WTC11 (cell line): ENCODE measurements around the gene ZCCHC4. TPM values are rescaled to one million over a fixed set of nuclear protein-coding genes. Genes with fewer than 3 reads are reported as not detected.

Experiments used
- ATAC-seq: fragments of 200-7000 bp; cut with Tn5 transposase; 2 replicates; pipeline ENCODE4 v1.10.0; 2021; ENCODE audit warnings: mild to moderate bottlenecking, moderate library complexity
- CTCF ChIA-PET: fragments of 300-600 bp; sonication (Branson Sonifier 250); formaldehyde crosslinking; loops from one replicate; lab custom pipeline; 2021; ENCODE audit warnings: antibody characterized with exemption; lab: Charles Lee
- POLR2A ChIA-PET: fragments of 350-600 bp; sonication (Branson Sonifier 250); formaldehyde crosslinking; loops from one replicate; lab custom pipeline; 2021; ENCODE audit warnings: antibody characterized with exemption; lab: Charles Lee
- DNase-seq: peaks from one replicate; pipeline ENCODE4 v3.0.0; 2021; ENCODE audit warnings: low spot score
- H3K27ac Mint-ChIP-seq: 2 replicates; pipeline ENCODE4 v1.8.0; 2021; ENCODE audit warnings: mixed read lengths
- H3K27me3 Mint-ChIP-seq: 2 replicates; pipeline ENCODE4 v1.8.0; 2021; ENCODE audit warnings: low read depth, mild to moderate bottlenecking, moderate library complexity, mixed read lengths
- H3K36me3 Mint-ChIP-seq: 2 replicates; pipeline ENCODE4 v1.8.0; 2021; ENCODE audit warnings: mixed read lengths
- H3K4me1 Mint-ChIP-seq: 2 replicates; pipeline ENCODE4 v1.8.0; 2022; ENCODE audit warnings: mixed read lengths
- H3K4me3 Mint-ChIP-seq: 2 replicates; pipeline ENCODE4 v1.8.0; 2021; ENCODE audit warnings: mild to moderate bottlenecking, moderate library complexity, mixed read lengths
- H3K9me3 Mint-ChIP-seq: 2 replicates; pipeline ENCODE4 v1.8.0; 2021; ENCODE audit warnings: mixed read lengths
- E2F5 ChIP-seq: sonication (generic); formaldehyde crosslinking; IDR thresholded peaks from 2 replicates; pipeline ENCODE4 v1.8.1; 2022; ENCODE audit warnings: mild to moderate bottlenecking, moderate library complexity, missing genetic modification reagents
- GABPB1 ChIP-seq: sonication (generic); formaldehyde crosslinking; IDR thresholded peaks from 2 replicates; pipeline ENCODE4 v1.8.1; 2023; ENCODE audit warnings: mild to moderate bottlenecking, missing genetic modification reagents
- HMGA2 ChIP-seq: fragments of 250-450 bp; sonication (Bioruptor Pico); IDR thresholded peaks from 2 replicates; pipeline ENCODE4 v1.4.0; 2021; ENCODE audit warnings: mild to moderate bottlenecking, moderate library complexity
- MAX ChIP-seq: sonication (generic); formaldehyde crosslinking; IDR thresholded peaks from 2 replicates; pipeline ENCODE4 v1.8.0; 2022; ENCODE audit warnings: mild to moderate bottlenecking, missing genetic modification reagents
- MLX ChIP-seq: sonication (generic); formaldehyde crosslinking; IDR thresholded peaks from 2 replicates; pipeline ENCODE4 v1.8.1; 2023; ENCODE audit warnings: mild to moderate bottlenecking, missing genetic modification reagents, moderate library complexity
- NFATC4 ChIP-seq: fragments of 250-450 bp; sonication (Bioruptor Pico); IDR thresholded peaks from 2 replicates; pipeline ENCODE4 v1.9.0; 2021; ENCODE audit warnings: mild to moderate bottlenecking
- PRRX2 ChIP-seq: fragments of 250-450 bp; sonication (Bioruptor Pico); IDR thresholded peaks from 2 replicates; pipeline ENCODE4 v1.8.0; 2021; ENCODE audit warnings: mild to moderate bottlenecking
- TCF7 ChIP-seq: sonication (generic); formaldehyde crosslinking; IDR thresholded peaks from 2 replicates; pipeline ENCODE4 v1.8.0; 2022; ENCODE audit warnings: mild to moderate bottlenecking, low read depth, missing genetic modification reagents, moderate library complexity
- TEAD1 ChIP-seq: sonication (generic); formaldehyde crosslinking; IDR thresholded peaks from 2 replicates; pipeline ENCODE4 v1.8.0; 2022; ENCODE audit warnings: mild to moderate bottlenecking, missing genetic modification reagents
- ZBTB43 ChIP-seq: sonication (generic); formaldehyde crosslinking; IDR thresholded peaks from 2 replicates; pipeline ENCODE4 v1.8.1; 2023; ENCODE audit warnings: mild to moderate bottlenecking, missing genetic modification reagents
- ZNF281 ChIP-seq: sonication (generic); formaldehyde crosslinking; IDR thresholded peaks from 2 replicates; pipeline ENCODE4 v1.8.0; 2023; ENCODE audit warnings: mild to moderate bottlenecking, missing genetic modification reagents
- total RNA-seq: library from RNA; stranded (reverse); gene quantifications from 3 replicates; pipeline ENCODE4 v1.2.3, GENCODE V29; 2021
- TF ChIP-seq, protein P1 (sequence below): sonication (generic); formaldehyde crosslinking; IDR thresholded peaks from 2 replicates; pipeline ENCODE4 v1.8.1; 2022; ENCODE audit warnings: mild to moderate bottlenecking, missing genetic modification reagents, moderate library complexity, borderline replicate concordance
- TF ChIP-seq, protein P2 (sequence below): fragments of 250-450 bp; sonication (Bioruptor Pico); IDR thresholded peaks from 2 replicates; pipeline ENCODE4 v2.1.2; 2022; ENCODE audit warnings: mild to moderate bottlenecking, moderate library complexity
- TF ChIP-seq, protein P3 (sequence below): fragments of 250-450 bp; sonication (Bioruptor Pico); IDR thresholded peaks from 2 replicates; pipeline ENCODE4 v1.9.0; 2021; ENCODE audit warnings: mild to moderate bottlenecking
- TF ChIP-seq, protein P4 (sequence below): sonication (generic); formaldehyde crosslinking; IDR thresholded peaks from 2 replicates; pipeline ENCODE4 v1.8.1; 2023; ENCODE audit warnings: mild to moderate bottlenecking, missing genetic modification reagents, borderline replicate concordance
- TF ChIP-seq, protein P5 (sequence below): fragments of 250-450 bp; sonication (Bioruptor Pico); IDR thresholded peaks from 2 replicates; pipeline ENCODE4 v1.9.0; 2021; ENCODE audit warnings: mild to moderate bottlenecking, borderline replicate concordance

ZCCHC4 gene
- total RNA-seq, 1 experiment from 2014 or later: 13.6 TPM

- DNase-seq (no peak), ATAC-seq (peak; percentile 61)
- ChIA-PET CTCF (no interaction called here), POLR2A (no interaction called here)
- H3K9me3 Mint-ChIP-seq: no peaks in the 10 kb centered on the region
- peaks cover under 1% of the 10 kb centered on the region for H3K36me3 Mint-ChIP-seq
- peaks cover 21% of the 10 kb centered on the region for H3K4me1 Mint-ChIP-seq
- H3K27ac Mint-ChIP-seq: no peak overlapping the region
- H3K27me3 Mint-ChIP-seq: no peaks in the 10 kb centered on the region
- H3K4me3 Mint-ChIP-seq: no peak overlapping the region
- TF ChIP-seq NFATC4 (CRISPR knock-in tag) (no peak), ZNF281 (CRISPR knock-in tag) (no peak), ZBTB43 (CRISPR knock-in tag) (no peak), MAX (CRISPR knock-in tag) (no peak), E2F5 (CRISPR knock-in tag) (no peak), MLX (no peak), PRRX2 (CRISPR knock-in tag) (no peak), TCF7 (CRISPR knock-in tag) (no peak), TEAD1 (CRISPR knock-in tag) (no peak), HMGA2 (no peak), GABPB1 (no peak)
- TF ChIP-seq, protein P1, sequence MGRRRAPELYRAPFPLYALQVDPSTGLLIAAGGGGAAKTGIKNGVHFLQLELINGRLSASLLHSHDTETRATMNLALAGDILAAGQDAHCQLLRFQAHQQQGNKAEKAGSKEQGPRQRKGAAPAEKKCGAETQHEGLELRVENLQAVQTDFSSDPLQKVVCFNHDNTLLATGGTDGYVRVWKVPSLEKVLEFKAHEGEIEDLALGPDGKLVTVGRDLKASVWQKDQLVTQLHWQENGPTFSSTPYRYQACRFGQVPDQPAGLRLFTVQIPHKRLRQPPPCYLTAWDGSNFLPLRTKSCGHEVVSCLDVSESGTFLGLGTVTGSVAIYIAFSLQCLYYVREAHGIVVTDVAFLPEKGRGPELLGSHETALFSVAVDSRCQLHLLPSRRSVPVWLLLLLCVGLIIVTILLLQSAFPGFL (CRISPR knock-in tag): no peak
- TF ChIP-seq, protein P2, sequence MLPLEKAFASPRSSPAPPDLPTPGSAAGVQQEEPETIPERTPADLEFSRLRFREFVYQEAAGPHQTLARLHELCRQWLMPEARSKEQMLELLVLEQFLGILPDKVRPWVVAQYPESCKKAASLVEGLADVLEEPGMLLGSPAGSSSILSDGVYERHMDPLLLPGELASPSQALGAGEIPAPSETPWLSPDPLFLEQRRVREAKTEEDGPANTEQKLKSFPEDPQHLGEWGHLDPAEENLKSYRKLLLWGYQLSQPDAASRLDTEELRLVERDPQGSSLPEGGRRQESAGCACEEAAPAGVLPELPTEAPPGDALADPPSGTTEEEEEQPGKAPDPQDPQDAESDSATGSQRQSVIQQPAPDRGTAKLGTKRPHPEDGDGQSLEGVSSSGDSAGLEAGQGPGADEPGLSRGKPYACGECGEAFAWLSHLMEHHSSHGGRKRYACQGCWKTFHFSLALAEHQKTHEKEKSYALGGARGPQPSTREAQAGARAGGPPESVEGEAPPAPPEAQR (CRISPR knock-in tag): no peak
- TF ChIP-seq, protein P3, sequence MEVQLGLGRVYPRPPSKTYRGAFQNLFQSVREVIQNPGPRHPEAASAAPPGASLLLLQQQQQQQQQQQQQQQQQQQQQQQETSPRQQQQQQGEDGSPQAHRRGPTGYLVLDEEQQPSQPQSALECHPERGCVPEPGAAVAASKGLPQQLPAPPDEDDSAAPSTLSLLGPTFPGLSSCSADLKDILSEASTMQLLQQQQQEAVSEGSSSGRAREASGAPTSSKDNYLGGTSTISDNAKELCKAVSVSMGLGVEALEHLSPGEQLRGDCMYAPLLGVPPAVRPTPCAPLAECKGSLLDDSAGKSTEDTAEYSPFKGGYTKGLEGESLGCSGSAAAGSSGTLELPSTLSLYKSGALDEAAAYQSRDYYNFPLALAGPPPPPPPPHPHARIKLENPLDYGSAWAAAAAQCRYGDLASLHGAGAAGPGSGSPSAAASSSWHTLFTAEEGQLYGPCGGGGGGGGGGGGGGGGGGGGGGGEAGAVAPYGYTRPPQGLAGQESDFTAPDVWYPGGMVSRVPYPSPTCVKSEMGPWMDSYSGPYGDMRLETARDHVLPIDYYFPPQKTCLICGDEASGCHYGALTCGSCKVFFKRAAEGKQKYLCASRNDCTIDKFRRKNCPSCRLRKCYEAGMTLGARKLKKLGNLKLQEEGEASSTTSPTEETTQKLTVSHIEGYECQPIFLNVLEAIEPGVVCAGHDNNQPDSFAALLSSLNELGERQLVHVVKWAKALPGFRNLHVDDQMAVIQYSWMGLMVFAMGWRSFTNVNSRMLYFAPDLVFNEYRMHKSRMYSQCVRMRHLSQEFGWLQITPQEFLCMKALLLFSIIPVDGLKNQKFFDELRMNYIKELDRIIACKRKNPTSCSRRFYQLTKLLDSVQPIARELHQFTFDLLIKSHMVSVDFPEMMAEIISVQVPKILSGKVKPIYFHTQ (CRISPR knock-in tag): no peak
- TF ChIP-seq, protein P4, sequence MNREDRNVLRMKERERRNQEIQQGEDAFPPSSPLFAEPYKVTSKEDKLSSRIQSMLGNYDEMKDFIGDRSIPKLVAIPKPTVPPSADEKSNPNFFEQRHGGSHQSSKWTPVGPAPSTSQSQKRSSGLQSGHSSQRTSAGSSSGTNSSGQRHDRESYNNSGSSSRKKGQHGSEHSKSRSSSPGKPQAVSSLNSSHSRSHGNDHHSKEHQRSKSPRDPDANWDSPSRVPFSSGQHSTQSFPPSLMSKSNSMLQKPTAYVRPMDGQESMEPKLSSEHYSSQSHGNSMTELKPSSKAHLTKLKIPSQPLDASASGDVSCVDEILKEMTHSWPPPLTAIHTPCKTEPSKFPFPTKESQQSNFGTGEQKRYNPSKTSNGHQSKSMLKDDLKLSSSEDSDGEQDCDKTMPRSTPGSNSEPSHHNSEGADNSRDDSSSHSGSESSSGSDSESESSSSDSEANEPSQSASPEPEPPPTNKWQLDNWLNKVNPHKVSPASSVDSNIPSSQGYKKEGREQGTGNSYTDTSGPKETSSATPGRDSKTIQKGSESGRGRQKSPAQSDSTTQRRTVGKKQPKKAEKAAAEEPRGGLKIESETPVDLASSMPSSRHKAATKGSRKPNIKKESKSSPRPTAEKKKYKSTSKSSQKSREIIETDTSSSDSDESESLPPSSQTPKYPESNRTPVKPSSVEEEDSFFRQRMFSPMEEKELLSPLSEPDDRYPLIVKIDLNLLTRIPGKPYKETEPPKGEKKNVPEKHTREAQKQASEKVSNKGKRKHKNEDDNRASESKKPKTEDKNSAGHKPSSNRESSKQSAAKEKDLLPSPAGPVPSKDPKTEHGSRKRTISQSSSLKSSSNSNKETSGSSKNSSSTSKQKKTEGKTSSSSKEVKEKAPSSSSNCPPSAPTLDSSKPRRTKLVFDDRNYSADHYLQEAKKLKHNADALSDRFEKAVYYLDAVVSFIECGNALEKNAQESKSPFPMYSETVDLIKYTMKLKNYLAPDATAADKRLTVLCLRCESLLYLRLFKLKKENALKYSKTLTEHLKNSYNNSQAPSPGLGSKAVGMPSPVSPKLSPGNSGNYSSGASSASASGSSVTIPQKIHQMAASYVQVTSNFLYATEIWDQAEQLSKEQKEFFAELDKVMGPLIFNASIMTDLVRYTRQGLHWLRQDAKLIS (CRISPR knock-in tag): no peak
- TF ChIP-seq, protein P5, sequence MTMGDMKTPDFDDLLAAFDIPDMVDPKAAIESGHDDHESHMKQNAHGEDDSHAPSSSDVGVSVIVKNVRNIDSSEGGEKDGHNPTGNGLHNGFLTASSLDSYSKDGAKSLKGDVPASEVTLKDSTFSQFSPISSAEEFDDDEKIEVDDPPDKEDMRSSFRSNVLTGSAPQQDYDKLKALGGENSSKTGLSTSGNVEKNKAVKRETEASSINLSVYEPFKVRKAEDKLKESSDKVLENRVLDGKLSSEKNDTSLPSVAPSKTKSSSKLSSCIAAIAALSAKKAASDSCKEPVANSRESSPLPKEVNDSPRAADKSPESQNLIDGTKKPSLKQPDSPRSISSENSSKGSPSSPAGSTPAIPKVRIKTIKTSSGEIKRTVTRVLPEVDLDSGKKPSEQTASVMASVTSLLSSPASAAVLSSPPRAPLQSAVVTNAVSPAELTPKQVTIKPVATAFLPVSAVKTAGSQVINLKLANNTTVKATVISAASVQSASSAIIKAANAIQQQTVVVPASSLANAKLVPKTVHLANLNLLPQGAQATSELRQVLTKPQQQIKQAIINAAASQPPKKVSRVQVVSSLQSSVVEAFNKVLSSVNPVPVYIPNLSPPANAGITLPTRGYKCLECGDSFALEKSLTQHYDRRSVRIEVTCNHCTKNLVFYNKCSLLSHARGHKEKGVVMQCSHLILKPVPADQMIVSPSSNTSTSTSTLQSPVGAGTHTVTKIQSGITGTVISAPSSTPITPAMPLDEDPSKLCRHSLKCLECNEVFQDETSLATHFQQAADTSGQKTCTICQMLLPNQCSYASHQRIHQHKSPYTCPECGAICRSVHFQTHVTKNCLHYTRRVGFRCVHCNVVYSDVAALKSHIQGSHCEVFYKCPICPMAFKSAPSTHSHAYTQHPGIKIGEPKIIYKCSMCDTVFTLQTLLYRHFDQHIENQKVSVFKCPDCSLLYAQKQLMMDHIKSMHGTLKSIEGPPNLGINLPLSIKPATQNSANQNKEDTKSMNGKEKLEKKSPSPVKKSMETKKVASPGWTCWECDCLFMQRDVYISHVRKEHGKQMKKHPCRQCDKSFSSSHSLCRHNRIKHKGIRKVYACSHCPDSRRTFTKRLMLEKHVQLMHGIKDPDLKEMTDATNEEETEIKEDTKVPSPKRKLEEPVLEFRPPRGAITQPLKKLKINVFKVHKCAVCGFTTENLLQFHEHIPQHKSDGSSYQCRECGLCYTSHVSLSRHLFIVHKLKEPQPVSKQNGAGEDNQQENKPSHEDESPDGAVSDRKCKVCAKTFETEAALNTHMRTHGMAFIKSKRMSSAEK (CRISPR knock-in tag): no peak
- TF ChIP-seq, all 79 proteins: peak for 0
Measured at GRCh38 chr4:25370242-25370641, 57.7 kb downstream of the ZCCHC4 start.
